Mesothelial cell of epicardium (in vitro differentiated cells): ENCODE results near the gene ST7. TPM values are rescaled to one million over a fixed set of nuclear protein-coding genes. Genes with fewer than 3 reads are reported as not detected.

Source experiments
- DNase-seq, 2 experiments: peaks; one replicate each; pipeline ENCODE4 v3.0.0; 2021; ENCODE audit warnings: low spot score in 2 of 2; ENCODE audit not compliant: unreplicated experiment in 2 of 2
- H3K27ac Mint-ChIP-seq: 2 replicates; pipeline ENCODE4 v1.8.0; 2021; ENCODE audit warnings: mixed read lengths
- H3K27me3 Mint-ChIP-seq: 2 replicates; pipeline ENCODE4 v1.8.0; 2021; ENCODE audit warnings: low read depth, mixed read lengths
- H3K36me3 Mint-ChIP-seq: 2 replicates; pipeline ENCODE4 v1.8.0; 2021; ENCODE audit warnings: mixed read lengths
- H3K4me1 Mint-ChIP-seq: 2 replicates; pipeline ENCODE4 v1.8.0; 2021; ENCODE audit warnings: mixed read lengths
- H3K4me3 Mint-ChIP-seq: 2 replicates; pipeline ENCODE4 v1.8.0; 2021; ENCODE audit warnings: mild to moderate bottlenecking, moderate library complexity, mixed read lengths
- H3K9me3 Mint-ChIP-seq: 2 replicates; pipeline ENCODE4 v1.8.0; 2021; ENCODE audit warnings: mixed read lengths
- CTCF ChIP-seq: fragments of 200-600 bp; sonication (generic); IDR thresholded peaks from one replicate; pipeline ENCODE4 v1.5.0; 2021; ENCODE audit warnings: antibody characterized with exemption; ENCODE audit not compliant: unreplicated experiment
- total RNA-seq: library from RNA; stranded (reverse); gene quantifications from 3 replicates; pipeline ENCODE4 v1.2.1, GENCODE V29; 2021

The ST7 gene
- total RNA-seq, 1 donor from 2014 or later, result 40.5 TPM

- no peak overlapping the region for H3K4me3 Mint-ChIP-seq
- peaks cover 21% of the 10 kb centered on the region for H3K36me3 Mint-ChIP-seq
- peaks cover 25% of the 10 kb centered on the region for H3K9me3 Mint-ChIP-seq
- no peak overlapping the region for H3K27ac Mint-ChIP-seq
- TF ChIP-seq CTCF, result no peak
- H3K27me3 Mint-ChIP-seq, result no peaks in the 10 kb centered on the region
- no peak for DNase-seq
- H3K4me1 Mint-ChIP-seq, result peaks cover 5% of the 10 kb centered on the region
Measured at GRCh38 chr7:116991233-116991632, 37.9 kb downstream of the ST7 start.

GRCh38 chr7:116994611-116995010, 41.3 kb downstream of the ST7 start:
- DNase-seq, result no peak
- Mint-ChIP-seq H3K4me3 (no peak overlapping the region), H3K4me1 (peaks cover 4% of the 10 kb centered on the region), H3K36me3 (peaks cover 26% of the 10 kb centered on the region), H3K27me3 (no peaks in the 10 kb centered on the region), H3K9me3 (peaks cover 32% of the 10 kb centered on the region), H3K27ac (peak overlapping the region; percentile 22)
- TF ChIP-seq CTCF, result no peak

GRCh38 chr7:116997972-116998371, 44.7 kb downstream of the ST7 start:
- no peak overlapping the region for H3K4me3 Mint-ChIP-seq
- no peaks in the 10 kb centered on the region for H3K27me3 Mint-ChIP-seq
- H3K27ac Mint-ChIP-seq, result no peak overlapping the region
- peaks cover 6% of the 10 kb centered on the region for H3K36me3 Mint-ChIP-seq
- peaks cover 12% of the 10 kb centered on the region for H3K4me1 Mint-ChIP-seq
- DNase-seq, result no peak
- TF ChIP-seq CTCF, result no peak
- peaks cover 9% of the 10 kb centered on the region for H3K9me3 Mint-ChIP-seq

GRCh38 chr7:116998567-116999175, 45.4 kb downstream of the ST7 start:
- Mint-ChIP-seq H3K4me1 (peaks cover 12% of the 10 kb centered on the region), H3K9me3 (peaks cover 7% of the 10 kb centered on the region), H3K27me3 (no peaks in the 10 kb centered on the region), H3K36me3 (peaks cover 4% of the 10 kb centered on the region), H3K27ac (peak overlapping the region; percentile 50), H3K4me3 (no peak overlapping the region)
- no peak for TF ChIP-seq CTCF
- DNase-seq, result no peak

- H3K4me3 Mint-ChIP-seq, result no peak overlapping the region
- H3K27me3 Mint-ChIP-seq, result no peaks in the 10 kb centered on the region
- no peak for DNase-seq
- H3K27ac Mint-ChIP-seq, result no peak overlapping the region
- peaks cover 4% of the 10 kb centered on the region for H3K36me3 Mint-ChIP-seq
- H3K4me1 Mint-ChIP-seq, result peaks cover 12% of the 10 kb centered on the region
- TF ChIP-seq CTCF, result no peak
- H3K9me3 Mint-ChIP-seq, result peaks cover 7% of the 10 kb centered on the region
Measured at GRCh38 chr7:116999311-116999710, 46.0 kb downstream of the ST7 start.

- H3K27me3 Mint-ChIP-seq, result no peaks in the 10 kb centered on the region
- H3K36me3 Mint-ChIP-seq, result peaks cover 4% of the 10 kb centered on the region
- H3K4me3 Mint-ChIP-seq, result no peak overlapping the region
- H3K9me3 Mint-ChIP-seq, result peaks cover 7% of the 10 kb centered on the region
- no peak for TF ChIP-seq CTCF
- no peak overlapping the region for H3K27ac Mint-ChIP-seq
- no peak for DNase-seq
- peaks cover 17% of the 10 kb centered on the region for H3K4me1 Mint-ChIP-seq
Measured at GRCh38 chr7:117001283-117001682, 48.0 kb downstream of the ST7 start.
